Sigmoid colon (tissue), 4 donors: ENCODE data around the gene PARP2.

Experiments used
- CTCF ChIP-seq, 4 experiments: fragments of 450-650 bp in 3 of 4; fragments of 200-600 bp in 1 of 4; IDR thresholded peaks; one replicate each; pipeline ENCODE4 v1.5.1; 2016 to 2019; ENCODE audit warnings: antibody characterized with exemption in 4 of 4, mild to moderate bottlenecking in 3 of 4, moderate library complexity in 2 of 4
- POLR2AphosphoS5 ChIP-seq, 4 donors: sonication (generic); formaldehyde crosslinking; IDR thresholded peaks; one replicate each; pipeline ENCODE4 v1.6.1; 2017; ENCODE audit warnings: antibody characterized with exemption in 4 of 4

- TF ChIP-seq CTCF (IDR thresholded peaks at IDR 0.05) (no peak), POLR2AphosphoS5 (IDR thresholded peaks at IDR 0.05) (no peak)
These were observed 29.4 kb upstream of the PARP2 start for GRCh38 chr14:20314026-20314425.
